Endothelial cell of umbilical vein (primary cell): ENCODE data around the gene VPS54. TPM values are rescaled to one million over a fixed set of nuclear protein-coding genes. Genes with fewer than 3 reads are reported as not detected.

Experiments used
- BruUV-seq: library from RNA; stranded (reverse); fragments of 400-500 nt; replicated peaks from 2 replicates; lab custom pipeline; 2021; lab: Mats Ljungman, UMichigan
- CTCF ChIA-PET: fragments of 300-600, 350-600 bp; sonication (Branson Sonifier 250); formaldehyde crosslinking; loops from one replicate; lab custom pipeline; 2021; ENCODE audit warnings: antibody characterized with exemption, inconsistent platforms; lab: Charles Lee
- POLR2A ChIA-PET: fragments of 300-600, 350-600 bp; sonication (Branson Sonifier 250); formaldehyde crosslinking; loops from one replicate; lab custom pipeline; 2021; ENCODE audit warnings: antibody characterized with exemption, inconsistent platforms; lab: Charles Lee
- DNase-seq: peaks from one replicate; pipeline ENCODE4 v3.0.0-alpha.2; 2011; ENCODE audit warnings: low read depth, low spot score
- FAIRE-seq: peaks from 2 replicates; lab custom pipeline; 2011; peaks lifted over from hg19 to GRCh38; lab: Jason Lieb, UNC
- H2AFZ ChIP-seq: 2 replicates; pipeline ENCODE4 v1.6.0; 2012; ENCODE audit warnings: low read depth, low read length, control low read depth, inconsistent platforms
- H3K27ac ChIP-seq: 2 replicates; pipeline ENCODE4 v1.5.1; 2011; ENCODE audit warnings: low read depth, mild to moderate bottlenecking, control low read depth, low read length, moderate library complexity; ENCODE audit not compliant: insufficient read depth
- H3K27me3 ChIP-seq, 2 experiments: 2 replicates each; pipeline versions ENCODE4 v1.6.0 to v1.6.1; 2011; ENCODE audit warnings: low read length in 2 of 2, mixed read lengths in 1 of 2; ENCODE audit not compliant: control insufficient read depth in 2 of 2, insufficient read depth in 2 of 2
- H3K36me3 ChIP-seq, 2 experiments: 2 replicates in 1 of 2; 3 replicates in 1 of 2; pipeline ENCODE4 v1.5.1; 2011; ENCODE audit warnings: low read length in 2 of 2, mild to moderate bottlenecking in 1 of 2, moderate library complexity in 1 of 2; ENCODE audit not compliant: control insufficient read depth in 2 of 2, insufficient read depth in 2 of 2; ENCODE audit errors: extremely low read depth in 1 of 2
- H3K4me1 ChIP-seq: 3 replicates; pipeline ENCODE4 v1.5.1; 2011; ENCODE audit warnings: mild to moderate bottlenecking, low read length; ENCODE audit not compliant: control insufficient read depth, insufficient read depth; ENCODE audit errors: extremely low read depth
- H3K4me2 ChIP-seq: 2 replicates; pipeline ENCODE4 v1.6.1; 2011; ENCODE audit warnings: low read length, control low read depth, mixed read lengths; ENCODE audit not compliant: insufficient read depth
- H3K4me3 ChIP-seq, 3 experiments: fragments of 200-600 bp in 1 of 3; sonication (generic), shearing (Covaris generic) in 1 of 3; replicated peaks in 1 of 3; 2 replicates each; pipeline ENCODE4 v1.5.1; 2011 to 2016; ENCODE audit warnings: control low read depth in 3 of 3, low read length in 3 of 3, mild to moderate bottlenecking in 2 of 3, inconsistent platforms in 1 of 3, low read depth in 1 of 3, moderate library complexity in 1 of 3; ENCODE audit not compliant: insufficient read depth in 1 of 3
- H3K79me2 ChIP-seq: 2 replicates; pipeline ENCODE4 v1.6.0; 2012; ENCODE audit warnings: low read length, inconsistent platforms; ENCODE audit not compliant: control insufficient read depth, insufficient read depth
- H3K9ac ChIP-seq: replicated peaks from 2 replicates; pipeline ENCODE3; 2011; ENCODE audit warnings: low read length, control low read depth; ENCODE audit not compliant: insufficient read depth; ENCODE audit errors: extremely low read depth
- H3K9me1 ChIP-seq: replicated peaks from 3 replicates; pipeline ENCODE4 v1.6.0; 2011; ENCODE audit warnings: mild to moderate bottlenecking, low read length; ENCODE audit not compliant: control insufficient read depth, insufficient read depth; ENCODE audit errors: extremely low read depth
- H3K9me3 ChIP-seq: replicated peaks from 2 replicates; pipeline ENCODE4 v1.5.1; 2012; ENCODE audit warnings: low read length, inconsistent platforms; ENCODE audit not compliant: control insufficient read depth, insufficient read depth
- H4K20me1 ChIP-seq: replicated peaks from 2 replicates; pipeline ENCODE3; 2011; ENCODE audit warnings: mild to moderate bottlenecking, low read length; ENCODE audit not compliant: control insufficient read depth, insufficient read depth; ENCODE audit errors: extremely low read depth
- CTCF ChIP-seq, 2 donors: IDR thresholded peaks; 1 replicate in 1 of 2; 2 replicates in 1 of 2; pipeline ENCODE4 v1.5.1; 2011; ENCODE audit warnings: low read length in 2 of 2, mild to moderate bottlenecking in 2 of 2, moderate library complexity in 2 of 2, control low read depth in 1 of 2, inconsistent platforms in 1 of 2, low read depth in 1 of 2; ENCODE audit not compliant: insufficient read depth in 1 of 2; ENCODE audit errors: extremely low read depth in 1 of 2
- POLR2AphosphoS5 ChIP-seq: IDR thresholded peaks from 2 replicates; pipeline ENCODE4 v1.6.1; 2012; ENCODE audit warnings: low read depth, mild to moderate bottlenecking, control low read depth, low read length, moderate library complexity; ENCODE audit not compliant: insufficient read depth
- dilution Hi-C: fragments of 300-500 bp; cut with MboI; formaldehyde crosslinking; loops from one replicate; pipeline ENCODE4 v1.15.0; 2019; ENCODE audit warnings: low sequenced_read_pairs; ENCODE audit not compliant: extremely low pct_ligation_motif_present
- intact Hi-C: fragments of 100-400 bp; cut with micrococcal nuclease; formaldehyde crosslinking; loops from one replicate; pipeline ENCODE4 v1.10.0; 2022
- polyA plus RNA-seq, 4 experiments: library from polyadenylated mRNA; depleted of rRNA in 3 of 4; stranded (reverse) in 3 of 4; unstranded in 1 of 4; fragments of >200 nt; gene quantifications; 2 replicates each; pipeline versions ENCODE4 v1.2.1 to v1.2.3, GENCODE V29; 2011 to 2012; ENCODE audit warnings: missing spikeins in 1 of 4
- total RNA-seq: library from RNA; stranded (reverse); gene quantifications from 2 replicates; pipeline ENCODE4 v1.2.3, GENCODE V29; 2021

Gene VPS54
- total and polyA plus RNA-seq, 2 donors (not counting 3 experiments of a cell fraction or from before 2014, with no cell fraction given): 6.3 to 17.7 TPM

GRCh38 chr2:63870679-63871078 is 148.5 kb downstream of the VPS54 start:
- Histone ChIP-seq H4K20me1 (no peaks in the 10 kb centered on the region), H3K4me2 (no peak overlapping the region), H3K27me3 (no peaks in the 10 kb centered on the region), H3K4me1 (no peaks in the 10 kb centered on the region), H2AFZ (no peak overlapping the region), H3K4me3 (no peak overlapping the region), H3K9me1 (no peaks in the 10 kb centered on the region), H3K9me3 (no peaks in the 10 kb centered on the region), H3K36me3 (no peaks in the 10 kb centered on the region), H3K27ac (no peak overlapping the region), H3K9ac (no peak overlapping the region), H3K79me2 (peaks cover 8% of the 10 kb centered on the region)
- CTCF ChIA-PET: interaction anchor here (2.5 kb wide), 1 partner anchor 9 kb away, joined by 12 read pairs; no protein-coding TSS in a partner anchor
- POLR2A ChIA-PET: no interaction called here
- BruUV-seq: no TSS peak
- FAIRE-seq (no peak), DNase-seq (no peak)
- TF ChIP-seq CTCF (IDR thresholded peaks at IDR 0.05; ENCODE audit: extremely low read depth in 1 of 2, insufficient read depth in 1 of 2, low read depth in 1 of 2, low read length in 2 of 2) (no peak), POLR2AphosphoS5 (no peak)
- intact Hi-C loops: no loop called here
- dilution Hi-C loops: no loop called here

- intact Hi-C loops (no loop called here), dilution Hi-C loops (no loop called here)
- Histone ChIP-seq H3K36me3 (peaks cover 0 to 4% of the 10 kb centered on the region in 2 experiments), H2AFZ (no peak overlapping the region), H3K27me3 (no peaks in the 10 kb centered on the region), H3K79me2 (peaks cover 3% of the 10 kb centered on the region), H3K27ac (no peak overlapping the region), H3K4me2 (no peak overlapping the region), H3K4me1 (no peaks in the 10 kb centered on the region), H3K9ac (no peak overlapping the region), H4K20me1 (no peaks in the 10 kb centered on the region), H3K9me1 (no peaks in the 10 kb centered on the region), H3K9me3 (no peaks in the 10 kb centered on the region), H3K4me3 (no peak overlapping the region)
- TF ChIP-seq POLR2AphosphoS5: no peak
- BruUV-seq: no TSS peak
- DNase-seq (no peak), FAIRE-seq (no peak)
- POLR2A ChIA-PET: interaction anchor here (0.6 kb wide), 1 partner anchor 160 kb away, joined by 4 read pairs; no protein-coding TSS in a partner anchor
- CTCF ChIA-PET: interaction anchor here (0.8 to 3.4 kb wide), 4 partner anchors 8 to 174 kb away, joined by 3 to 18 read pairs (median 4); partner anchors contain the start of gene UGP2
Observed at GRCh38 chr2:63866009-63866709, 153.1 kb downstream of the VPS54 start.
